Astrocyte of the cerebellum (primary cell): ENCODE data around the gene JOSD1.

Experiments used
- DNase-seq: peaks from one replicate; pipeline ENCODE4 v3.0.0-alpha.2; 2011; ENCODE audit warnings: low read depth
- H3K4me3 ChIP-seq: 2 replicates; pipeline ENCODE4 v1.5.1; 2011; ENCODE audit warnings: mild to moderate bottlenecking, low read depth, low read length, moderate library complexity
- in situ Hi-C: cut with HindIII; loops from 2 replicates; pipeline ENCODE4 v1.10.0; 2017; ENCODE audit warnings: low sequenced_read_pairs
- TF ChIP-seq, protein P1 (sequence below): IDR thresholded peaks from 2 replicates; pipeline ENCODE4 v1.5.1; 2012; ENCODE audit warnings: low read length, low read depth, moderate library complexity, mild to moderate bottlenecking; ENCODE audit errors: missing control alignments

JOSD1 gene

DNA sequence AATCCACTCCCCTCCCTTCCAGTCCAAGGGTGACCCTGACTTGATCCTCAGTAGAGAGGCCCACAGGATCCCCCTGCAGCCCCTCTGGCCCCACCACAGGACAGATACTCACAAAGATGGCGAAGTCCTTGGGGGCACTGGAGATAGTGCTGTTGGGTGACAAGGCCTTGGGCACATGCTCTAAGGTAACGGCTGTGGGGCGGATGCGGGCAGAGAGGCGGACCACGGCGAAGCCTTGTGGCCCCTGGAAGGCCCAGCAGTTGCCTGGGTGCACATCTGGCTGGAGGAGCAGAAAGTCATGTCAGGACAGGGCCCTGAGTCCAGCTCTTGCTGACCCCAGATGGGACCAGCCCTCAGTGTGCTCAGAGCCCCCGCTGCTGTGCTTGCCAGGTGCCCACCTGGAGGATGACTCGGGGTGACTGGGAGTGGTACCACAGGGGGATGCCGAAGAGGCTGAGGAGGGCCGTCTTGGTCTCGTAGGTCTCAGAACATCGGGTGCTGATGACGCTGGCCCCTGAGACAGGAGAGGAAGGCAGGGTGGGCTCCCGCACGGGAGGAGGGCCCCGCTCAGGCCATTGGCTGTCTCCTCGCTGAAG is 37.8 kb upstream of the JOSD1 start:
- H3K4me3 ChIP-seq, result no peak overlapping the region
- DNase-seq, result no peak
- TF ChIP-seq, protein P1, sequence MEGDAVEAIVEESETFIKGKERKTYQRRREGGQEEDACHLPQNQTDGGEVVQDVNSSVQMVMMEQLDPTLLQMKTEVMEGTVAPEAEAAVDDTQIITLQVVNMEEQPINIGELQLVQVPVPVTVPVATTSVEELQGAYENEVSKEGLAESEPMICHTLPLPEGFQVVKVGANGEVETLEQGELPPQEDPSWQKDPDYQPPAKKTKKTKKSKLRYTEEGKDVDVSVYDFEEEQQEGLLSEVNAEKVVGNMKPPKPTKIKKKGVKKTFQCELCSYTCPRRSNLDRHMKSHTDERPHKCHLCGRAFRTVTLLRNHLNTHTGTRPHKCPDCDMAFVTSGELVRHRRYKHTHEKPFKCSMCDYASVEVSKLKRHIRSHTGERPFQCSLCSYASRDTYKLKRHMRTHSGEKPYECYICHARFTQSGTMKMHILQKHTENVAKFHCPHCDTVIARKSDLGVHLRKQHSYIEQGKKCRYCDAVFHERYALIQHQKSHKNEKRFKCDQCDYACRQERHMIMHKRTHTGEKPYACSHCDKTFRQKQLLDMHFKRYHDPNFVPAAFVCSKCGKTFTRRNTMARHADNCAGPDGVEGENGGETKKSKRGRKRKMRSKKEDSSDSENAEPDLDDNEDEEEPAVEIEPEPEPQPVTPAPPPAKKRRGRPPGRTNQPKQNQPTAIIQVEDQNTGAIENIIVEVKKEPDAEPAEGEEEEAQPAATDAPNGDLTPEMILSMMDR, result no peak
- in situ Hi-C loops, result no loop called here

DNA sequence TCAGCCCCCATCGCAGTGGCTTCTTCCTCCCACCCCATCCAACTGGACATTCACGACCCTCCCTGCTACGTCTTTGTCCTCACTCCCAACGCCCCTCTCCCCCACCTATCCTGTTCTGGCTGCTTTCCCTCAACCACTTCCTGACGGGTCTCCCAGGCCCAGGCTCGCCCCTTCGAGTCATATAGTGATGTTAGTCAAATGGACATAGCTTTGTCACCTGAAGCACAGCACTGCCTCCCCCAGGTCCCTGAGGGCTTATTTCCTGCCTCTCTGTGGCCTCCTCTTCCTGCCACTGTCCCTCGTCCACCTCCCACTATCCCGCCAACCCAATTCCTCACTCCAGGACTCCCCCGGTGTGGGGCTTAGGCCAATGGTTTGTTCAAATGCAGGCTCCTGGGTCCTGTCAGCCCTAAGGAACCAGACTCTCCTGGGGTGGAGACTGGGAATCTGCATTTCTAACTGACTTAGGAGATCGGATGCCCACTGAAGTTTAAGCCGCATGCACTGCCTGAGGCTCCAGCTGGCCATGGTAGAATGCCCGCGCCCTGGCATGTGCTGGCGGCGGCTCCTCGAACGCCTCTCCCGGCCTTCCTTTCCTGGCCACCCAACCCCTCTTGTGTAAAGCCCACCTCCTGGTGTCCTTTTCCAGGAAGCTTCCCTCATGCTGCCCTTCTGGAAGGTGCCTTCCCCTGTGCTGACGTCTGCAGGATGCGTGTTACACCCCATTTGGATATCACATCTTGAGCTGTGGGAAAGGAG is 36.7 kb upstream of the JOSD1 start:
- in situ Hi-C loops, result no loop called here
- DNase-seq, result no peak

DNA sequence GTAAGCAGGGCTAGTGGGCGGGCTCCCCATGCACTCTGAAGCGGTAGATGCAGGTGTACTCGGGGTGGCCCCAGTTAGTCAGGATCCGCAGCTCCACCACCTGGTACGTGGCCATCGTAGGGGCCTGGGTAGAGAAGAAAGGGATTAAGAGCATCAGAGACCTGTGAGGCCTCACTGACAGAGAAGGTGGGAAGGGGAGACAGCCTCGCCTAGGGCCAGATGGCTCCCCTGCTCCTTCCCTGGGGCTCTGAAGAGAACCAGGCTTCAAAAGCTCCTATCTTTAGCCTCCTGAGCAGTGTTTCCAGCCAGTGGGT is 35.5 kb upstream of the JOSD1 start:
- TF ChIP-seq, protein P1, result no peak
- in situ Hi-C loops, result no loop called here
- no peak for DNase-seq
- no peak overlapping the region for H3K4me3 ChIP-seq

More for the DNA sequence above, 36.7 kb upstream of the JOSD1 start:
- H3K4me3 ChIP-seq, result no peak overlapping the region
- TF ChIP-seq, protein P1, result no peak

DNA sequence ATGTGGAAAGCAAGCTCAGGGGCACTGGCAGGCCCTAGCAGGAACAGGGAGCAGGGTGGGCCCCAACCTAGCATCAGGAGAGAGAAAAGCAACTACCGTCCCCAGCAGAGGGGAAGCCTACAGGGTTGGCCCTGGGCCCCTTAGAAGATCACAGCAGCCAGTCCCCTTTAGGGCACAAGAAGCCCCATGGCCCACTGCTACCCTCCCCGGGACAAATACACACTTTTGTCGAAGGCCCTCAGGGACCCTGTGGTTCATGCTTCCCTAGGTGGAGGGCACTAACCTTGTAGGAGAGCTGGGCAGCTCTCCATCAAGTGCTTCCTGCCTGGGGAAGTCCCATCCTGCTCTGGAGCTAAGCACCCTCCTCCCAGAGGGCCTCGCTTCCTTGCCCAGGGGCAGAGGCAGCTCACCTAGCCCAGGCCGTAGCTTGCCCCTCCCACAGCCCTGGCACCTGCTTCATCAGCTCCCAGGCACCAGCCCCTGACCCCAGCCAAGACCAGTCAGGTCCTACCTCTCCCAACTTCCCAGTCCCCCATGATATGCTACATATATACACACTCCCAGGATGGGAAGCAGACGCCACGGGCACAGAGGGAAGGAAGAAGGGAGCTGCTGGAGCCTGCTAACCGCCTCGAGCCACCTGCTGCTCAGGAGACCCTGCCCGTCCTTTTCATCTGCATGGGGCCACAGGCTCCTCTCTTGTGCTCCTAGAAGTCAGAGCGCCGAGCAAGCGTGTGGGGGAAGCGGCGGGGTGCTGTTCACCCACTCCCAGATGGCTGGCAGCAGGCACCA is 34.9 kb upstream of the JOSD1 start:
- TF ChIP-seq, protein P1, result no peak
- no peak for DNase-seq
- in situ Hi-C loops, result no loop called here
- H3K4me3 ChIP-seq, result no peak overlapping the region

DNA sequence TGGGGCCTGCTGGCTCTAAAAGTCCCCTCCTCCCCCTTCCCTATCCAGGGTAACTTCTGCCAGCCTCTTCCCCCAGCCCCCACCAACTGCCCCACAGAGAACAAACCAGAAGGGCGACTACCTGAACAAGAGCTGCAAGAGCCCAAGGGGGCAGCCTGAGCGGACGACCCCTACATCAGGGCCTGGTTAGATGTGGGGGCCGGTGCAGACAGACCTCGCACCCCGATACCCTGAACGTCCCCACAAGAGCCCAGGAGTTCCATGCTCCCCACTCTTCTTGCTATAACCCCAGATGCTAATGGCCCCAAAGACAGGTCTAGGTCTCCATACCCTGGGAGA is 34.4 kb upstream of the JOSD1 start:
- in situ Hi-C loops, result no loop called here
- DNase-seq, result no peak
- no peak overlapping the region for H3K4me3 ChIP-seq
- TF ChIP-seq, protein P1, result no peak

DNA sequence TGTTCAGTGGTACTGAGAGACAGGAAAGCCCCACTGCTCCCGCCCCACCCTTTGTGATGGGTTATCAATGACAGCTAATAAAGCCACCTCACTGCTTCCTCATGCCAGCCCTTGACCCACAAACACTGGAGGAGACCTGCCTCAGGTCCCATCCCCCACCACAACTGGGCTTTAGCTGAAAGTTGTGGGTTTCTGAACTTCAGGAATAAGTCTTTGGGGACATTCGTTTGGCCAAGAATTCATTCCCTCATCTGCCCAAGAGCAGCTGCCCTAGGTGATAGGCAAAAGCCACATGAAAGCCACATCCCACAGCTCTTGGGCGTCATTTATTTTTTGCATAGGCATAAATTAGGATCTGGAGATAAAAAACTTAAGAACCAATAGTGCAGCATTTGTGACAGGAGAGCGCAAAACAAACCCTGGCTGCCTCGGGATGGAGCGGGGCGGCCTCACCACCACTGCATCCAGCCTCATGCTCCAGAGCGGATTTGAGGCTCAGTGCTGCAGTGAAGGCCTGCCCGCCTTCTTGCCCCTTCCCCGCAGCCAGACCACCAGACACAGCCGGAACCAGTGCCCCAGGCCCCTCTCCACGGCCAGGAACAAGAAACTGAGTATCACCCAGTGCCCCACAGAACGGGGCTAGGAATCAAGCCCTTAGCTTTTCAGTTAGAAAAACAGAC is 33.8 kb upstream of the JOSD1 start:
- DNase-seq, result no peak
- no peak overlapping the region for H3K4me3 ChIP-seq
- in situ Hi-C loops, result no loop called here
- TF ChIP-seq, protein P1, result no peak
